Rectal smooth muscle tissue (tissue), 1 donor: ENCODE results near the gene CHST8.

ENCODE experiments used
- H3K27ac ChIP-seq: one replicate; pipeline ENCODE4 v1.7.0; 2013; ENCODE audit warnings: low read depth, low read length, inconsistent platforms
- H3K27me3 ChIP-seq: one replicate; pipeline ENCODE4 v1.7.0; 2013; ENCODE audit warnings: low read length; ENCODE audit not compliant: control insufficient read depth, insufficient read depth
- H3K36me3 ChIP-seq: one replicate; pipeline ENCODE4 v1.7.0; 2013; ENCODE audit warnings: low read length; ENCODE audit not compliant: control insufficient read depth, insufficient read depth
- H3K4me1 ChIP-seq: one replicate; pipeline ENCODE4 v1.7.0; 2013; ENCODE audit warnings: low read length; ENCODE audit not compliant: control insufficient read depth, insufficient read depth
- H3K4me3 ChIP-seq: one replicate; pipeline ENCODE4 v1.7.0; 2013; ENCODE audit warnings: low read length
- H3K9ac ChIP-seq: one replicate; pipeline ENCODE4 v1.7.0; 2013; ENCODE audit warnings: low read length

CHST8 gene

GRCh38 chr19:33819880-33820781 lies 198.4 kb downstream of the CHST8 start:
- Histone ChIP-seq H3K27me3 (no peaks in the 10 kb centered on the region), H3K4me1 (no peaks in the 10 kb centered on the region), H3K27ac (peak overlapping the region; percentile 17), H3K4me3 (peak overlapping the region; percentile 58), H3K36me3 (no peaks in the 10 kb centered on the region), H3K9ac (peak overlapping the region; percentile 36)

DNA sequence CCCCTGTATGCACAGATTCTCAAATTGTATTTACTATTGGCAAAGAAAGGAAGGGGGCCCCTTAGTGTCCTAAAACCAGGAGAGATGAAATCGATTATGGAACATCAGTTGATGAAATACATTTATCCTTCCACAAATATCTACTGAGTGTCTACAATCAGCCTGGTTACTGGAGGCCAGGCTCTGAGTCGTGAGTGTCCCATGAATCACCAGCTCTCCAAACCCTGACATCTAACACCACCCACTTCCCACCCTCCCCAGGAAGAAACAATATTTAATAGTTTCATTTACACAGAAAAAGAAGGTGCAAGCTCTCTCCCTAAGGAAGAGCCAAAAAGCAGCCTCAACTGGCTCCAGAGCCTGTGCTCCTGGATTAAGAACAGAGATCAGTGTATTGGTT lies 200.1 kb downstream of the CHST8 start:
- Histone ChIP-seq H3K27me3 (no peaks in the 10 kb centered on the region), H3K9ac (no peak overlapping the region), H3K36me3 (no peaks in the 10 kb centered on the region), H3K27ac (no peak overlapping the region), H3K4me3 (no peak overlapping the region), H3K4me1 (no peaks in the 10 kb centered on the region)
